ENCODE data around the gene PRTFDC1.

PRTFDC1 gene

GRCh38 chr10:24952143-24952706 lies at the start of gene PRTFDC1:
Gene PRTFDC1 (minus strand): TSS chr10:24952606. CDS start chr10:24952575, 31 bp downstream.
- no peaks in the 10 kb centered on the region for H3K36me3 ChIP-seq (ENCODE audit: control insufficient read depth, insufficient read depth, low read length)
- no peaks in the 10 kb centered on the region for H3K27me3 ChIP-seq (ENCODE audit: control insufficient read depth, insufficient read depth, low read length)
- peak within 1 kb of the TSS; percentile 86 for H3K27ac ChIP-seq (ENCODE audit: low read depth, low read length)
- H3K4me3 ChIP-seq (ENCODE audit: low read depth, low read length), result peak within 1 kb of the TSS; percentile 86
- H3K9me3 ChIP-seq (ENCODE audit: control insufficient read depth, insufficient read depth, low read depth, low read length), result no peaks in the 10 kb centered on the region
- peaks cover 20% of the 10 kb centered on the region for H3K4me1 ChIP-seq (ENCODE audit: control insufficient read depth, insufficient read depth, low read length)
- H3K9ac ChIP-seq (ENCODE audit: low read length), result peak within 1 kb of the TSS; percentile 97

GRCh38 chr10:24998044-24998443 lies 45.6 kb upstream of the PRTFDC1 start:
- Histone ChIP-seq H3K4me1 (ENCODE audit: control insufficient read depth, insufficient read depth, low read length) (no peaks in the 10 kb centered on the region), H3K4me3 (ENCODE audit: low read depth, low read length) (no peak overlapping the region), H3K27me3 (ENCODE audit: control insufficient read depth, insufficient read depth, low read length) (no peaks in the 10 kb centered on the region), H3K36me3 (ENCODE audit: control insufficient read depth, insufficient read depth, low read length) (no peaks in the 10 kb centered on the region), H3K9me3 (ENCODE audit: control insufficient read depth, insufficient read depth, low read depth, low read length) (no peaks in the 10 kb centered on the region), H3K9ac (ENCODE audit: low read length) (no peak overlapping the region), H3K27ac (ENCODE audit: low read depth, low read length) (no peak overlapping the region)

DNA sequence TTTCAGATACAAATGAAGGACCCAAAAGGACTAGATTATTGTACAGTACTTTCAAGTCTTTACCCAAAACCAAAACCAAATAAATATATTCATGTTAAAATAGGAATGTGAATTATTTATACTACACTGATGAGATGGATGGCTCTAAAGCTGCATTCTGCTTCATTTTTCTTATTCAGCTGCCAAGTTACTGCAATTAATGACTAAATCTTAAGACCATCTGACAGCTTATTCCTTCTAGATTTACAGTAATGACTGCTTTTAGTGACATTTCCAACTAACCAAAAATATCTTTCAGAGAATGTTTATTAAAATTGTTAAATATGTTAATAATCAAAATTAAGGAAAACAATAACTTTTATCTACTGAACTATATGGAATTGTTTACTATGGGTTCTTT lies 42.7 kb upstream of the PRTFDC1 start:
- H3K27ac ChIP-seq (ENCODE audit: low read depth, low read length), result no peak overlapping the region
- no peaks in the 10 kb centered on the region for H3K9me3 ChIP-seq (ENCODE audit: control insufficient read depth, insufficient read depth, low read depth, low read length)
- H3K9ac ChIP-seq (ENCODE audit: low read length), result no peak overlapping the region
- no peaks in the 10 kb centered on the region for H3K4me1 ChIP-seq (ENCODE audit: control insufficient read depth, insufficient read depth, low read length)
- H3K36me3 ChIP-seq (ENCODE audit: control insufficient read depth, insufficient read depth, low read length), result no peaks in the 10 kb centered on the region
- H3K4me3 ChIP-seq (ENCODE audit: low read depth, low read length), result no peak overlapping the region
- H3K27me3 ChIP-seq (ENCODE audit: control insufficient read depth, insufficient read depth, low read length), result no peaks in the 10 kb centered on the region

- Histone ChIP-seq H3K36me3 (ENCODE audit: control insufficient read depth, insufficient read depth, low read length) (no peaks in the 10 kb centered on the region), H3K4me1 (ENCODE audit: control insufficient read depth, insufficient read depth, low read length) (no peaks in the 10 kb centered on the region), H3K27me3 (ENCODE audit: control insufficient read depth, insufficient read depth, low read length) (no peaks in the 10 kb centered on the region), H3K9me3 (ENCODE audit: control insufficient read depth, insufficient read depth, low read depth, low read length) (no peaks in the 10 kb centered on the region), H3K9ac (ENCODE audit: low read length) (no peak overlapping the region), H3K4me3 (ENCODE audit: low read depth, low read length) (no peak overlapping the region), H3K27ac (ENCODE audit: low read depth, low read length) (no peak overlapping the region)
These were observed 41.0 kb upstream of the PRTFDC1 start for GRCh38 chr10:24993237-24993958.

DNA sequence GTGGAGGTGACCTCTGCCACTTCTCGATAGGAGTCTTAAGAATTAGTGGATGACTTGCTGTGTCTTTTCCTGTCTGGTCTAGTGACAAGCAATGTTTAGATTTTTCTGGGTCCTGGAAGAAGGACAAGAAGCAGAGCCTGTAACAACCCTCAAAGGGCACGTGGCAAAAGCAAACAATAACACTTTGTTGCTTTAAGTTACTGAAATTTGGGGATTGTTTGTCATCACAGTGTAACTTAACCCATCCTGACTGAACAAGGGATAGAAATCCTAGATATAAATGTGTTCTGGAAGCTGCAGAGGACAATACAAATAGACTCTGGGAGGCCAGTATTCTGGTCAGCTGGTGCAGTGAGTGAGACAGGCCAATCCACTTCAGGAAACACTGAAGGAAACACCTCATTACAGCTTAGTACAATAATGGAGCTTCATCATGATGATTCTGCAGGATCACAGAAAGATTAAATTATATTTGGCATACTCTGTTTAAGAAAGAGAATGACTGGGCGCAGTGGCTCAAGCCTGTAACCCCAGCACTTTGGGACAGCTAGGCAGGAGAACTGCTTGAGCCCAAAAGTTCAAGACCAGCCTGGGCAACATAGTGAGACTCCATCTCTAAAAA lies 40.2 kb upstream of the PRTFDC1 start:
- Histone ChIP-seq H3K27me3 (ENCODE audit: control insufficient read depth, insufficient read depth, low read length) (no peaks in the 10 kb centered on the region), H3K9ac (ENCODE audit: low read length) (no peak overlapping the region), H3K4me1 (ENCODE audit: control insufficient read depth, insufficient read depth, low read length) (no peaks in the 10 kb centered on the region), H3K36me3 (ENCODE audit: control insufficient read depth, insufficient read depth, low read length) (no peaks in the 10 kb centered on the region), H3K4me3 (ENCODE audit: low read depth, low read length) (no peak overlapping the region), H3K9me3 (ENCODE audit: control insufficient read depth, insufficient read depth, low read depth, low read length) (no peaks in the 10 kb centered on the region), H3K27ac (ENCODE audit: low read depth, low read length) (no peak overlapping the region)

DNA sequence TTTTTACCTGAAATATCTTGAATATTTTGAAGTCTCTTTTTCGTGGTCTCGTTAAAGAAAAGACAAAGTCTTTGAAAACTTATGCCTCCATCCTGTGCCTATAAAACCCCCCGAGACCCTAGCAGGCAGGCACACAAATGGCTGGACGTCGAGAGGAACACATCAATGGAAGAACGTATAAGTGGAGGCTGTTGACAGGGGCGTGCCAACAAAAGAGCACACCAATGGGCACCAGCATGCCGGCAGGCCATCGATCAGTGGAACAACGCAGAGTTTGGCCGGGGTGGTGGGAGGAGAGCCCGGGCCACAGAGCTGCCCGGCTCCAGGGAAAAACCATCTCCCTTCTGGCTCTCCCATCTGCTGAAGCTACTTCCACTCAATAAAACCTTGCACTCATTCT lies 38.9 kb upstream of the PRTFDC1 start:
- Histone ChIP-seq H3K9ac (ENCODE audit: low read length) (no peak overlapping the region), H3K4me3 (ENCODE audit: low read depth, low read length) (no peak overlapping the region), H3K9me3 (ENCODE audit: control insufficient read depth, insufficient read depth, low read depth, low read length) (no peaks in the 10 kb centered on the region), H3K36me3 (ENCODE audit: control insufficient read depth, insufficient read depth, low read length) (no peaks in the 10 kb centered on the region), H3K4me1 (ENCODE audit: control insufficient read depth, insufficient read depth, low read length) (no peaks in the 10 kb centered on the region), H3K27me3 (ENCODE audit: control insufficient read depth, insufficient read depth, low read length) (no peaks in the 10 kb centered on the region), H3K27ac (ENCODE audit: low read depth, low read length) (no peak overlapping the region)

DNA sequence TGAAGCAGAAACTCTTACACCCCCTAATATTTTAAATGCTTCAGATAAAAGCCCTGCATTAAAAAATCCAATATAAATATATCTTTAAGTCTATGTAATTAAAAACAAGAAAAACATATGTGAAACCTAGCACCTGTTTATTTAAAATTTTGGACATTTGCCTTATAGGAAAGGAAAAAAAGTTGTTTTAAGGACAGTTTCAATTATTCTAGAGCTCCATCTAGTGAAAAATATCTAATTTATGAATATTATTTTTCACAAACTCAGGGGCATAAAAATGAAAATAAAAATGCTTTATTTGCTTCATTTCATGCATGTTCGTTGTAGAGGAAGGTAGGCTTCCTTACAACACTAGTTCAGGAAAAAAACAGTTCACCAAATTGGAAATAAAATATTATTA lies 37.5 kb upstream of the PRTFDC1 start:
- no peak overlapping the region for H3K27ac ChIP-seq (ENCODE audit: low read depth, low read length)
- H3K4me3 ChIP-seq (ENCODE audit: low read depth, low read length), result no peak overlapping the region
- H3K27me3 ChIP-seq (ENCODE audit: control insufficient read depth, insufficient read depth, low read length), result no peaks in the 10 kb centered on the region
- H3K4me1 ChIP-seq (ENCODE audit: control insufficient read depth, insufficient read depth, low read length), result no peaks in the 10 kb centered on the region
- no peak overlapping the region for H3K9ac ChIP-seq (ENCODE audit: low read length)
- H3K9me3 ChIP-seq (ENCODE audit: control insufficient read depth, insufficient read depth, low read depth, low read length), result no peaks in the 10 kb centered on the region
- no peaks in the 10 kb centered on the region for H3K36me3 ChIP-seq (ENCODE audit: control insufficient read depth, insufficient read depth, low read length)

- H3K36me3 ChIP-seq (ENCODE audit: control insufficient read depth, insufficient read depth, low read length), result no peaks in the 10 kb centered on the region
- H3K4me3 ChIP-seq (ENCODE audit: low read depth, low read length), result no peak overlapping the region
- no peak overlapping the region for H3K9ac ChIP-seq (ENCODE audit: low read length)
- H3K4me1 ChIP-seq (ENCODE audit: control insufficient read depth, insufficient read depth, low read length), result no peaks in the 10 kb centered on the region
- H3K27ac ChIP-seq (ENCODE audit: low read depth, low read length), result no peak overlapping the region
- no peaks in the 10 kb centered on the region for H3K9me3 ChIP-seq (ENCODE audit: control insufficient read depth, insufficient read depth, low read depth, low read length)
- H3K27me3 ChIP-seq (ENCODE audit: control insufficient read depth, insufficient read depth, low read length), result no peaks in the 10 kb centered on the region
These were observed 36.6 kb upstream of the PRTFDC1 start for GRCh38 chr10:24988831-24989640.

- Histone ChIP-seq H3K27me3 (ENCODE audit: control insufficient read depth, insufficient read depth, low read length) (no peaks in the 10 kb centered on the region), H3K36me3 (ENCODE audit: control insufficient read depth, insufficient read depth, low read length) (no peaks in the 10 kb centered on the region), H3K9me3 (ENCODE audit: control insufficient read depth, insufficient read depth, low read depth, low read length) (no peaks in the 10 kb centered on the region), H3K9ac (ENCODE audit: low read length) (no peak overlapping the region), H3K4me3 (ENCODE audit: low read depth, low read length) (no peak overlapping the region), H3K4me1 (ENCODE audit: control insufficient read depth, insufficient read depth, low read length) (no peaks in the 10 kb centered on the region), H3K27ac (ENCODE audit: low read depth, low read length) (no peak overlapping the region)
These were observed 32.5 kb upstream of the PRTFDC1 start for GRCh38 chr10:24984906-24985305.

DNA sequence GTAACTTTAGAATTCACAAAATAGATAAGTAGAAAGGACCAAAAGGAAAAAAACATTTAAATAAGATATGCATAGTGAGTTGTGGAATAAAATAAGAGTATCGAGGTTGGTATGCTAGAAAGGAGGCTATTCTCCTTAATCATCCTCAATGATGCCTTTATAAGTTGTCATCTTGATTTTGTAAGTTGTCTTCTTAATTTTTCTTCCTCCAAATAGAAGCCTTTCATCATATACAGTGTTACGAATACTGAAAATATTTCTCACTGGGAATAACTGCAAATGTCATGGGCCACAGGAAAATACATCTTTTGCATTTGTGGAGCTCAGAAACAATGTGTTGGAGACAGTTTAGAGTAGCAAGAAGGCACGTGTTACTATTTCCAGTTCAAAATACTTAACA lies 31.5 kb upstream of the PRTFDC1 start:
- Histone ChIP-seq H3K36me3 (ENCODE audit: control insufficient read depth, insufficient read depth, low read length) (no peaks in the 10 kb centered on the region), H3K4me1 (ENCODE audit: control insufficient read depth, insufficient read depth, low read length) (no peaks in the 10 kb centered on the region), H3K9ac (ENCODE audit: low read length) (no peak overlapping the region), H3K27me3 (ENCODE audit: control insufficient read depth, insufficient read depth, low read length) (no peaks in the 10 kb centered on the region), H3K27ac (ENCODE audit: low read depth, low read length) (no peak overlapping the region), H3K4me3 (ENCODE audit: low read depth, low read length) (no peak overlapping the region), H3K9me3 (ENCODE audit: control insufficient read depth, insufficient read depth, low read depth, low read length) (no peaks in the 10 kb centered on the region)

DNA sequence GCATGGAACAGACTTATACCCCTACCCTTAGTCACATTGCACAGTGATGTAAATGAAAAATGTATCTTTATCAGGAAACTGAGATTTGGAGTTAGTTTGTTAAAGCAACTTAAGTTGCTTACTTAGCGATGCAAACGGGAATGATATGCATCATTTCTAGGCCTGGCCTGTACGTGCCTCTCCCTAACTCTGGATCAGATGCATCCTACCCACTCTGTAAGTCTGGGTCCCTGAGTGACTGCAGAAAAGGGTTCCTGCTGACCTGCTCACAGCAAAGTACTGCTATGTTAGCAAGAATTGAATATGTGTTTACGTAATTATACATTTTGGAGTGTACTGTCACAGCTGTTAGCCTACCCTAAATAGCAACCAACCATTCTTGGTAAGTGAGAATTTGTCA lies 30.7 kb upstream of the PRTFDC1 start:
- no peak overlapping the region for H3K27ac ChIP-seq (ENCODE audit: low read depth, low read length)
- no peak overlapping the region for H3K9ac ChIP-seq (ENCODE audit: low read length)
- no peaks in the 10 kb centered on the region for H3K36me3 ChIP-seq (ENCODE audit: control insufficient read depth, insufficient read depth, low read length)
- H3K4me1 ChIP-seq (ENCODE audit: control insufficient read depth, insufficient read depth, low read length), result no peaks in the 10 kb centered on the region
- no peaks in the 10 kb centered on the region for H3K9me3 ChIP-seq (ENCODE audit: control insufficient read depth, insufficient read depth, low read depth, low read length)
- H3K27me3 ChIP-seq (ENCODE audit: control insufficient read depth, insufficient read depth, low read length), result no peaks in the 10 kb centered on the region
- H3K4me3 ChIP-seq (ENCODE audit: low read depth, low read length), result no peak overlapping the region

Measured in HUES6 (cell line).